ENCODE measurements around the gene ANKEF1. TPM values are rescaled to one million over a fixed set of nuclear protein-coding genes. Genes with fewer than 3 reads are reported as not detected.

Gene ANKEF1
- total RNA-seq, 3 donors from 2014 or later, result 3.6 to 13.1 (median 7.3) TPM

- H3K27me3 ChIP-seq, result no peaks in the 10 kb centered on the region
- no peaks in the 10 kb centered on the region for H3K9me3 ChIP-seq
- intact Hi-C loops (cut with DNase I; ENCODE audit: low total_unique reads), result no loop called here
- H3K27ac ChIP-seq, result no peak overlapping the region
- TF ChIP-seq POLR2AphosphoS5 (IDR thresholded peaks at IDR 0.05), result no peak
- no peak for TF ChIP-seq CTCF (IDR thresholded peaks at IDR 0.05)
- no peak for TF ChIP-seq POLR2A (IDR thresholded peaks at IDR 0.05)
- DNase-seq (ENCODE audit: low spot score in 2 of 2), result no peak
- H3K36me3 ChIP-seq, result no peaks in the 10 kb centered on the region
- no peaks in the 10 kb centered on the region for H3K4me1 ChIP-seq
- no peak overlapping the region for H3K4me3 ChIP-seq
These were observed 41.6 kb downstream of the ANKEF1 start for GRCh38 chr20:10076126-10077080.

GRCh38 chr20:10077081-10077471 is 42.3 kb downstream of the ANKEF1 start:
- no peak for DNase-seq (ENCODE audit: low spot score in 2 of 2)
- Histone ChIP-seq H3K9me3 (no peaks in the 10 kb centered on the region), H3K36me3 (no peaks in the 10 kb centered on the region), H3K4me1 (no peaks in the 10 kb centered on the region), H3K27me3 (no peaks in the 10 kb centered on the region), H3K4me3 (no peak overlapping the region), H3K27ac (peak overlapping the region in 1 of 2 donors; percentile 16)
- TF ChIP-seq CTCF (IDR thresholded peaks at IDR 0.05), result no peak
- no peak for TF ChIP-seq POLR2A (IDR thresholded peaks at IDR 0.05)
- TF ChIP-seq POLR2AphosphoS5 (IDR thresholded peaks at IDR 0.05), result no peak
- intact Hi-C loops (cut with DNase I; ENCODE audit: low total_unique reads), result no loop called here

GRCh38 chr20:10077886-10078285 is 43.1 kb downstream of the ANKEF1 start:
- no peak for DNase-seq (ENCODE audit: low spot score in 2 of 2)
- H3K4me1 ChIP-seq, result no peaks in the 10 kb centered on the region
- intact Hi-C loops (cut with DNase I; ENCODE audit: low total_unique reads), result no loop called here
- H3K27me3 ChIP-seq, result no peaks in the 10 kb centered on the region
- H3K27ac ChIP-seq, result peak overlapping the region in 1 of 2 donors; percentile 68
- no peak for TF ChIP-seq CTCF (IDR thresholded peaks at IDR 0.05)
- TF ChIP-seq POLR2AphosphoS5 (IDR thresholded peaks at IDR 0.05), result no peak
- no peak for TF ChIP-seq POLR2A (IDR thresholded peaks at IDR 0.05)
- H3K9me3 ChIP-seq, result no peaks in the 10 kb centered on the region
- H3K4me3 ChIP-seq, result no peak overlapping the region
- H3K36me3 ChIP-seq, result no peaks in the 10 kb centered on the region

- Histone ChIP-seq H3K36me3 (no peaks in the 10 kb centered on the region), H3K4me3 (no peak overlapping the region), H3K9me3 (no peaks in the 10 kb centered on the region), H3K27ac (peak overlapping the region in 1 of 2 donors; percentile 68), H3K27me3 (no peaks in the 10 kb centered on the region), H3K4me1 (no peaks in the 10 kb centered on the region)
- no peak for DNase-seq (ENCODE audit: low spot score in 2 of 2)
- intact Hi-C loops (cut with DNase I; ENCODE audit: low total_unique reads), result no loop called here
- TF ChIP-seq POLR2AphosphoS5 (IDR thresholded peaks at IDR 0.05), result no peak
- TF ChIP-seq CTCF (IDR thresholded peaks at IDR 0.05), result no peak
- TF ChIP-seq POLR2A (IDR thresholded peaks at IDR 0.05), result no peak
These were observed 43.6 kb downstream of the ANKEF1 start for GRCh38 chr20:10078403-10078802.

- H3K4me3 ChIP-seq, result no peak overlapping the region
- H3K36me3 ChIP-seq, result no peaks in the 10 kb centered on the region
- H3K9me3 ChIP-seq, result no peaks in the 10 kb centered on the region
- H3K27me3 ChIP-seq, result no peaks in the 10 kb centered on the region
- no peak overlapping the region for H3K27ac ChIP-seq
- DNase-seq (ENCODE audit: low spot score in 2 of 2), result no peak
- intact Hi-C loops (cut with DNase I; ENCODE audit: low total_unique reads), result no loop called here
- TF ChIP-seq CTCF (IDR thresholded peaks at IDR 0.05) (no peak), POLR2AphosphoS5 (IDR thresholded peaks at IDR 0.05) (no peak), POLR2A (IDR thresholded peaks at IDR 0.05) (no peak)
- no peaks in the 10 kb centered on the region for H3K4me1 ChIP-seq
These were observed 45.2 kb downstream of the ANKEF1 start for GRCh38 chr20:10079964-10080363.
